HG02970 (cell line): ENCODE data around the gene TRERF1.

Experiments used
- ATAC-seq: cut with Tn5 transposase; IDR thresholded peaks from one replicate; pipeline ENCODE4 v1.9.1; 2021; ENCODE audit warnings: mild to moderate bottlenecking, moderate library complexity, moderate number of reproducible peaks; ENCODE audit not compliant: unreplicated experiment, low FRiP score

TRERF1 gene

GRCh38 chr6:42315259-42315990 is 136.3 kb downstream of the TRERF1 start:
- no peak for ATAC-seq

- ATAC-seq: no peak
Observed at GRCh38 chr6:42314571-42315258, 137.0 kb downstream of the TRERF1 start.

GRCh38 chr6:42313941-42314570 is 137.7 kb downstream of the TRERF1 start:
- ATAC-seq: no peak

- no peak for ATAC-seq
Observed at GRCh38 chr6:42313038-42313437, 138.7 kb downstream of the TRERF1 start.

GRCh38 chr6:42307141-42307470 is 144.6 kb downstream of the TRERF1 start:
- ATAC-seq: no peak

GRCh38 chr6:42306439-42307140 is 145.1 kb downstream of the TRERF1 start:
- ATAC-seq: no peak

- no peak for ATAC-seq
Observed at GRCh38 chr6:42304053-42304712, 147.5 kb downstream of the TRERF1 start.

- no peak for ATAC-seq
Observed at GRCh38 chr6:42302411-42302810, 149.3 kb downstream of the TRERF1 start.

GRCh38 chr6:42301986-42302385 is 149.7 kb downstream of the TRERF1 start:
- ATAC-seq: no peak

- ATAC-seq: no peak
Observed at GRCh38 chr6:42300701-42301100, 151.0 kb downstream of the TRERF1 start.

GRCh38 chr6:42300185-42300584 is 151.5 kb downstream of the TRERF1 start:
- ATAC-seq: no peak

GRCh38 chr6:42297661-42298060 is 154.1 kb downstream of the TRERF1 start:
- ATAC-seq: no peak

GRCh38 chr6:42296614-42297013 is 155.1 kb downstream of the TRERF1 start:
- ATAC-seq: no peak

- no peak for ATAC-seq
Observed at GRCh38 chr6:42295677-42296076, 156.0 kb downstream of the TRERF1 start.

GRCh38 chr6:42295181-42295580 is 156.5 kb downstream of the TRERF1 start:
- ATAC-seq: no peak

- no peak for ATAC-seq
Observed at GRCh38 chr6:42294759-42295158, 157.0 kb downstream of the TRERF1 start.

GRCh38 chr6:42293386-42293977 is 158.2 kb downstream of the TRERF1 start:
- ATAC-seq: no peak

- no peak for ATAC-seq
Observed at GRCh38 chr6:42292004-42292740, 159.6 kb downstream of the TRERF1 start.

- no peak for ATAC-seq
Observed at GRCh38 chr6:42287756-42288155, 164.0 kb downstream of the TRERF1 start.

GRCh38 chr6:42281570-42281969 is 170.2 kb downstream of the TRERF1 start:
- no peak for ATAC-seq
